Activated CD8-positive, alpha-beta memory T cell treated with anti-CD3 and anti-CD28 coated beads for 1 hour (primary cell): ENCODE measurements around the gene DLGAP1.
"Not testable (repeated sequence)": the region's sequence is repeated elsewhere in the genome, so short reads cannot be mapped to it uniquely, and the experiment has no call there.

Source experiments
- DNase-seq, 2 donors: peaks; one replicate each; pipeline ENCODE4 v3.0.0-alpha.2; 2020; ENCODE audit warnings: low read depth in 1 of 2; ENCODE audit errors: extremely low read depth in 1 of 2

DLGAP1 gene

DNA sequence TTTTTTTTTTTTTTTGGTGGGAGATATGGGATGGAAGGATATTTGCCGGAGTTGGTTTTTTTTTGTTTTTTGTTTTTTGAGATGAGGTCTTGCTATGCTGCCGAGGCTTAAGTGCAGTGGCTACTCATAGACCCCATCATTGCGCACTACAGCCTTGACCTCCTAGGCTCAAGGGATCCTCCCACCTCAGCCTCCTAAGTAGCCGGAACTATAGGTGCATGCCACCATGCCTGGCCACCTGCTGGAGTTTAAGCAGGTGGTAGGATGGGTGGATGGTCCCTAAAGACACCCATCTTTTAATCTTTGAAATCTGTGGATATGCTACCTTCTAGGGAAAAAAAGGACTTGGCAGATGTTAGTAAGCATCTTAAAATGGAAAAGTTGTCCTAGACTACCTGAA is 835.4 kb downstream of the DLGAP1 start:
- DNase-seq, result no peak

DNA sequence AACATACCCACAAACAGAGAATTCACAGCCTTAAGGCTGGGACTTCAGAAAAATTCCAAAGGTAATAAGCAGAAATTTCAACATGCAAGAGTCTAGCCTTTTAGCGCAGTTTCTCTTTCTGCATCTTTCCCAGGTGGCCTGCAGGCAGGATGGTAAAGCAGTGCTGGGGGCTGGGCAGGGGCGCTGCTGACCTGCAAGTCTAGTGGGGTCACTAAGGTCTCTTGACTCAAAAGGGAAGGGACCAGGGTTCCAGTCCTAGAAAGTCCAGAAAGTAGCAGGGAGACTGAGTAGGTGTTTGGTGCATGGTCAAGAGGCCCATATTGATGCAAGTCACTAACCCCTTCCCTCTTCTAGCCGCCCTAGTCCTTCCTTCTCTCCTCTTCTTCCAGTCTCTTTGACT is 835.9 kb downstream of the DLGAP1 start:
- no peak for DNase-seq

DNA sequence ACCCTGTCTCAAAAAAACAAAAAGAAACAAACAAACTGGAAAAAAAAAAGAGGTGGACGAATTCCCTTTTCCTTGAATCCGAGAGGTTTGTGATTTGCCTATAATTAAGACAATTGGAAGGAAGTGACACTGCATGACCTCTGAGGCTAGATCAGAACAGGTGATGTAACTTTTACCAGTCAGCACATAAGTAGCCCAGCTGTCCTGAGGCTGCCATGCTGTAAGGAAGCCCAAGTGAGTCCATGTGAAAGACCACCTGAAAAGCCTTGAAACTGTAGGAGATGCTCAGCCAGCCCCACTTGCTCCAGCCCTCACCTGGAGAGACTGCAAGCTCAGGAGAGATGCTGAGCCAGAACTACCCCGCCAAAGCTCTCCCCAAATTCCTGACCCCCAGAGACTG is 838.4 kb downstream of the DLGAP1 start:
- no peak for DNase-seq

- DNase-seq, result no peak
Measured at GRCh38 chr18:3616142-3616541, 839.0 kb downstream of the DLGAP1 start.

DNA sequence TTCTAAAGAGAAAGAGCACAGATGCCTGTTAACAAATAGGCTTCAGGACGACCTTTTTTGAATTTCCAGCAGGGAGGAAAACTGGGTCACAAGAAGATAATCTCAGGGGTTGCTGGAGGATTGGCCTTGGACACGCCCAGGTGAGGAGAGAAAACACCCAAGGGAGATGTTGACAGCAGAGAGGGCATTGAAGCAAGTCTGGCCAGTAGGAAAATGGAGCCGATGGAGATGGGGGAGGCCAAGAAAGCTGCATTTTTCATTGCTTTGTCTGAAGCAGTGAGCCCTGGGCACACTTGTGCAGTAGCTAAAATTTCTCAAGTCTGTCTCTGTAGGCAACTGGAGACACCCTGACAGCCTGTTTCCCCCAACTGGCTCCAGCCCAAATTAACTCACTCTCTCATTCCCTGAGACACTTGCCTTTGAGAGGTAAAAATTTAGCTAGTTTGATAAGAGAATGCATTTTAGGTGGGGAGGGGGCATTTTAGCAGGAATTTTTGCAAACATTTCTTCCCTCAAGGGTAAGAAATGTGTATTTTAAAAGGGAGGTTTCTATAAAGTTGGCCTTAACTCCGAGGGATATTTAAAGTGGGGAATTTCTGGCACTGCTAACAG is 839.6 kb downstream of the DLGAP1 start:
- no peak for DNase-seq

GRCh38 chr18:3612315-3612714 is 842.8 kb downstream of the DLGAP1 start:
- no peak for DNase-seq

DNA sequence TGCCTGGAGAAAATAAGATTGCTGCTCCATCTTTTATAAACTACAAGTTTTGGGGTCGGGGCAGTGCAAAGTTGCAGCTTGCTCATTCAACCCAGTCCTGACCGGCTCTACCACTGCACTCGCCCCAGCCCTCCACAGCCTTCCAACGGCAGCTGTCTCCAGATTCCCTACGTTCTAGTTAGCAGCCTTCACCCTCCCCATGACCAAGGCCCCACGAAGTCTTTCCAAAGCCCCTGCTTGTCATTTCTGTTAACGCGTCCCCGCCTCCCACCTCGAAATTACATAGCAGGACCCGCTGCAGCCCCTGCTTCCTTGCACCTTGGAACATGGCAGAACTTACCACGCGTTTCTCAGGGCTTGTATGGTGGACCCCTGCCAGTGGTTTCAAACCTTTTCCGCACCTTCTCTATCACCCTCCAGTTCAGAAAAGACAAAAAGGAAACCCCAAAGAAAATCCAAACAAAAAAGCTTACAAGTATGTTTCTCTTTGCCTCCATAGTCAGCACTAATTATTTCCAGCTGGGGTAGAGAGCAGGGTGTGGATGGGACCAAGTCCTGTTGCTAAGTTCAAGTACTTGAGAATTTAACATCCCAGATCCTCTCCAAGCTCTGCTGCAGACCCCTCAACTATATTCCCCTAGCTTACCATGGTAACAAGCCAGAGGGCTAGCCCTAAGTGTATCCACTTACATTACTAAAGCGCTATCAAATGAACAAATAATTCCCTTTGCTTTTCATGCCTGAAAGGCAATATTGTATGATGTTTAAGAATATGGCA is 843.6 kb downstream of the DLGAP1 start:
- no peak for DNase-seq

GRCh38 chr18:3610813-3611212 is 844.3 kb downstream of the DLGAP1 start:
- no peak for DNase-seq

- no peak for DNase-seq
Measured at GRCh38 chr18:3610188-3610708, 844.9 kb downstream of the DLGAP1 start.

GRCh38 chr18:3608488-3608887 is 846.6 kb downstream of the DLGAP1 start:
- DNase-seq, result no peak

- DNase-seq, result not testable (repeated sequence)
Measured at GRCh38 chr18:3608099-3608453, 847.0 kb downstream of the DLGAP1 start.

DNA sequence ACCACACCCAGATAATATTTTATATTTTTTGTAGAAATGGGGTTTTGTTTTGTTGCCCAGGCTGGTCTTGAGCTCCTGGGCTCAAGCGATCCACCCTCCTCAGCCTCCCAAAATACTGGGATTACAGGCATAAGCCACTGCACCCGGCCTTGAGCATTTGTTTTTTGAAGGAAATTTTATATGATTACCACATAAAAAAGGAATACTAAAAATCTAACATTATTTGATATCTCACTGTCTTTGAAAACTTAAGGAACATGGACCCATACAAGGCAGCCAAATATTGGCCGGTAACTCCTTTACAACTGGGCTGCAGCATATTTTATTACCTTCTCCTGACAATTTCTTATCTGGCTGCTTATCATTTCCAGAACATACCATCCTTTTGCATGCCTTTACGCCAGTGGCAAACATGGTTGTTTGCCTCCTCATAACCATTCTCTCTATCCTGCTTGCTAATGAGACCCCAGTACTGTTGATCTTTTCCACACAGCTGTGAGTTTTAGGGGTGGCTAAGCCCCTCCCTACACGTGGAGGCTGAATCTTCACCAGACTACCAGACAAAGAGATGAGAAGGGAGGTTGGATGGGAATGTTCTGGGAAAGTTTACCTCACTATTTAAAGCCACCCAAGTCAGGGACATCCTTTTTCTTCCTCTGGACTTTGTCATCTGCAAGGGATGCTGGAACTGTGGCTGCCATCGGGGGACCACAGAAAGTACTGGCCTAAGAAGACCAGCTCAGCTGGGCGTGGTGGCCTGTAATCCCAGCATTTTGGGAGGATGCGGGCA is 847.6 kb downstream of the DLGAP1 start:
- DNase-seq, result no peak

DNA sequence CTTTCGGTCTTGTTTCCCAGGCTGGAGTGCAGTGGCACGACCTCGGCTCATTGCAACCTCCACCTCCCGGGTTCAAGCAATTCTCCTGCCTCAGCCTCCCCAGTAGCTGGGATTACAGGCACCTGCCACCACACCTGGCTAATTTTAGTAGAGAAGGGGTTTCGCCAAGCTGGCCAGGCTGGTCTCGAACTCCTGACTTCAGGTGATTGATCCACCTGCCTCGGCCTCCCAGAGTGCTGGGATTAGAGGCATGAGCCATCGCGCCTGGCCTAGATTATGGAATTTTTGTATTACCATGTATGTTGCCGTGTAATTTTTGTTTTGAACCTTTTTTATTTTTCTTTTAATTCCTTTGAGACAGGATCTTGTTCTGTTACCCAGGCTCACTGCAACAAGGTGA is 848.2 kb downstream of the DLGAP1 start:
- not testable (repeated sequence) for DNase-seq

GRCh38 chr18:3605954-3606443 is 849.1 kb downstream of the DLGAP1 start:
- no peak for DNase-seq

- no peak for DNase-seq
Measured at GRCh38 chr18:3605486-3605952, 849.6 kb downstream of the DLGAP1 start.

- no peak for DNase-seq
Measured at GRCh38 chr18:3604498-3605408, 850.4 kb downstream of the DLGAP1 start.

- DNase-seq, result no peak
Measured at GRCh38 chr18:3604235-3604497, 850.9 kb downstream of the DLGAP1 start.

- no peak for DNase-seq
Measured at GRCh38 chr18:3603421-3604234, 851.5 kb downstream of the DLGAP1 start.

DNA sequence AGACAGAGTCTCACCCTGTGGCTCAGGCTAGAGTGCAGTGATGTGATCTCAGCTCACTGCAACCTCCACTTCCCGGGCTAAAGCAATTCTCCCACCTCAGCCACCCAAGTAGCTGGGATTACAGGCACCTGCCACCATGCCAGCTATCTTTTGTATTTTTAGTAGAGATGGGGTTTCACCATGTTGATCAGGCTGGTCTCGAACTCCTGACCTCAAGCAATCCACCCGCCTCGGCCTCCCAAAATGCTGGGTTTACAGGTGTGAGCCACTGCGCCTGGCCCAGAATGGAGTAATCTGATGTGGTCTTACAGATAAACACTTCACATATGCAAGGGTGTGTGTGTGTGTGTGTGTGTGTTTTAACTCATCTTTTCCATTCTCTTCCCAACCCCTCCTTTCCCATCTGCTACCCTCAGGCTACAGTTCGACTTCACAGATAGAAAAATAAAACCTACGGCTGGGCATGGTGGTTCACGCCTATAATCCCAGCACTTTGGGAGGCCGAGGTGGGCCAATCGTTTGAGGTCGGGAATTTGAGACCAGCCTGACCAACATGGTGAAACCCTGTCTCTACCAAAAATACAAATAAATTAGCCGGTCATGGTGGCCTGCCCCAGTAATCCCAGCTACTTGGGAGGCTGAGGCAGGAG is 853.9 kb downstream of the DLGAP1 start:
- DNase-seq, result not testable (repeated sequence)
